ENCODE results near the gene MEGF11.

The MEGF11 gene

DNA sequence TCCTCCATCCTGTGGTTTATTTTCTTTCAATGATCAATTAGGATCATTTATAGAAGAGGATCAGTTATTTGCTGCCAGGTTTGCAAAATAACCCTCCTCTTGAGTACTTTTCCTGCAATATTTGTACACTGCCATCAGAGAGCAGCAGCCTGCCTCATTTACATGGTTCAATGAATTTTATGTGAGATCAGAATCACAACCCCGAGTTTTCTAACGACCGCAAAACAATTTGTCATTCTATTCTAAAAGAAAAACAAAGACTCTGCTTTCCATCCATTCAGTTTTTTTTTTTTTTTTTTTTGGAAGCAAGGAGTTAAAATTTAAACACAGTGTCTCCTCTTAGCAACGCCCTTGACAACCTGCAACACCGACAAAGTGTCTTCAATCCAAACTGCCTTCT, 237.4 kb downstream of the MEGF11 start:
- TF ChIP-seq CTCF (conservative IDR thresholded peaks at IDR 0.05; ENCODE audit: low read depth, low read length), result no peak
- DNase-seq (ENCODE audit: low read depth), result no peak
- H3K4me3 ChIP-seq (ENCODE audit: low read depth, low read length), result no peak overlapping the region

- no peak for TF ChIP-seq CTCF (conservative IDR thresholded peaks at IDR 0.05; ENCODE audit: low read depth, low read length)
- no peak overlapping the region for H3K4me3 ChIP-seq (ENCODE audit: low read depth, low read length)
- no peak for DNase-seq (ENCODE audit: low read depth)
Measured at GRCh38 chr15:66014635-66015182, 238.8 kb downstream of the MEGF11 start.

GRCh38 chr15:66014022-66014421, 239.5 kb downstream of the MEGF11 start:
- DNase-seq (ENCODE audit: low read depth), result no peak
- no peak for TF ChIP-seq CTCF (conservative IDR thresholded peaks at IDR 0.05; ENCODE audit: low read depth, low read length)
- no peak overlapping the region for H3K4me3 ChIP-seq (ENCODE audit: low read depth, low read length)

DNA sequence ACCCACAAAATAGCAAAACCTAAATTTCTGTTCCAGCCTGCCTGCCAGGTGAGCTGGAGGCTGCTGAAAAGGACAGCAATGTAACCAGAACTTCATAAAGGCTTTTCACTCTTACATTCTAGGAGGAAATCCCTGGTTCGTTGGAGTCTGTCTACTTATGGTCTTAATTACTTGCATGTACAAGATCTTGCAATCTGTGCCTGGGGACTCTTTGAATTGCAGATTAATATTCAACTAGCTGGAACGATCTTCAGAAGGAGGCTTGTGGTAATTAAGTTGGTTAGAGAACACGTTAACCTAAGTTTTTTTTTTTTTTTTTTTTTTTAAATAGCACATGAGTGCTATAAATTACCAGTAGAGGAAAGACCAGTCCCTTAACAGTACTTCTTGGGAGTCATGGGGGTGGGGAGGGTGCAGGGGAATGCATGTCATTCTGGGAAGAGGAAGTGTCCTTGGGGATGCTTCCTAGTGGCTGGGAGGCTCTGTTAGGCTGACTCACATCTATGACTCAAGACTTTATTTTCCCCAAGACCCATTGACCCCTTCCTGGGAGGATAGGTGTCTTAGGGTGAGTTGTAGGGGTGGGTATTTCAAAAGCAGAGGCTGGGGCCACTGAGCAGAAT, 244.5 kb downstream of the MEGF11 start:
- TF ChIP-seq CTCF (conservative IDR thresholded peaks at IDR 0.05; ENCODE audit: low read depth, low read length), result no peak

DNA sequence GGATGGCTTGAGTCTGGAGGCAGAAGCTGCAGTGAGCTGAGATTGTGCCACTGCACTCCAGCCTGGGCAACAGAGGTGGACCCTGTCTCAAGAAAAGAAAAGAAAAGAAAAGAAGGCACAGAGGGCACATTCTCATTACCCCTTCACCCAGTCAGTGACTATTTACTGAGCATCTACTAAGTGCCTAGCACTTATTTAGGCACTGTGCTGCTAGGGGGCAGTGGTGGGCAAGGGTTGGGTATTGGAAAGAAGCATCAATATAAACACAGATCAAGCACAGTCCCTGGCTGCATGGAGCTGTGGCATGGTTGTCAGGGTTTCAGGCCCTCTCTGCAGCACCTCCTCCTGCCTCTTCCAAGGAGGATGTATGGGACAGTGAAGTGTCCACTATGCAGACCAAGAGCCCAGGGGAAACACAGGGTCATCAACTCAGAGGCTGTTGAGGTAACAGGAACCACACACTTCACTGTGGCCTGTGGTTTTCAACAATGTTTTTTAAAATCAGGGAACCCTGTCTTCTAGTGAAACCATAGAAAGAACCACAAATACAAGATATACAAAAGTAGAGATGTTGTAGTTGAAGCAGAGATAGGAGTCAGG, 245.8 kb downstream of the MEGF11 start:
- DNase-seq (ENCODE audit: low read depth), result no peak
- no peak for TF ChIP-seq CTCF (conservative IDR thresholded peaks at IDR 0.05; ENCODE audit: low read depth, low read length)

More for the DNA sequence above, 244.5 kb downstream of the MEGF11 start:
- no peak for DNase-seq (ENCODE audit: low read depth)
- no peak overlapping the region for H3K4me3 ChIP-seq (ENCODE audit: low read depth, low read length)

DNA sequence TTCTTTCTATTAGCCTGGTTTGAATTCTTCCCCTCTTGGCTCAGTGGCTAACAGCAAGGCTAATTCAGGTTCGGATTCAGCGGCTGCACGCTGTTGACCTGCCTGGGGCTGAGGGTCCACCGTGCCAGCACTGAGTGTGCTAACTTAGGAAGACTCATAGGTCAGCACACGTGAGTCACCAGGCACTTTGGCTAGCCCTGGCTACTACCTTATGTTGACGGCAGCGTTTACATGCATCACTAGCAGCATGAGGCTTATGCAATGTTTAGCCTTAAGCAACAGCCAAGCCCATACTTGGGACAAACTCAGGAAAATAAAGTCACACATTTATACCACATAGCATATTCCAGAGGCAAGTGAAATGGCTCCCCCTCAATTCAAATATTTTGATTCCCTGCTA, 246.6 kb downstream of the MEGF11 start:
- peak; percentile 59 for DNase-seq (ENCODE audit: low read depth)
- no peak for TF ChIP-seq CTCF (conservative IDR thresholded peaks at IDR 0.05; ENCODE audit: low read depth, low read length)
- no peak overlapping the region for H3K4me3 ChIP-seq (ENCODE audit: low read depth, low read length)

More for the DNA sequence above, 245.8 kb downstream of the MEGF11 start:
- no peak overlapping the region for H3K4me3 ChIP-seq (ENCODE audit: low read depth, low read length)

Data from choroid plexus epithelial cell (primary cell).